Osteocyte (in vitro differentiated cells): ENCODE measurements around the gene GARIN5B. TPM values are rescaled to one million over a fixed set of nuclear protein-coding genes. Genes with fewer than 3 reads are reported as not detected.

Experiments used
- DNase-seq: peaks from one replicate; pipeline ENCODE4 v3.0.0; 2021; ENCODE audit warnings: mixed read lengths; ENCODE audit not compliant: unreplicated experiment; ENCODE audit errors: extremely low spot score
- H3K27ac Mint-ChIP-seq: one replicate; pipeline ENCODE4 v1.8.0; 2021; ENCODE audit warnings: mild to moderate bottlenecking, mixed read lengths; ENCODE audit not compliant: unreplicated experiment
- H3K27me3 Mint-ChIP-seq: one replicate; pipeline ENCODE4 v1.8.0; 2021; ENCODE audit warnings: mixed read lengths; ENCODE audit not compliant: unreplicated experiment
- H3K36me3 Mint-ChIP-seq: one replicate; pipeline ENCODE4 v1.8.0; 2021; ENCODE audit warnings: mixed read lengths; ENCODE audit not compliant: unreplicated experiment
- H3K4me1 Mint-ChIP-seq: one replicate; pipeline ENCODE4 v1.8.0; 2021; ENCODE audit warnings: mixed read lengths; ENCODE audit not compliant: unreplicated experiment
- H3K4me3 Mint-ChIP-seq: one replicate; pipeline ENCODE4 v1.8.0; 2021; ENCODE audit warnings: mild to moderate bottlenecking, moderate library complexity, mixed read lengths; ENCODE audit not compliant: unreplicated experiment
- H3K9me3 Mint-ChIP-seq: one replicate; pipeline ENCODE4 v1.8.0; 2021; ENCODE audit warnings: mixed read lengths; ENCODE audit not compliant: unreplicated experiment
- total RNA-seq: library from RNA; stranded (reverse); gene quantifications from 2 replicates; pipeline ENCODE4 v1.2.1, GENCODE V29; 2021
- TF ChIP-seq, protein P1 (sequence below): fragments of 200-600 bp; sonication (generic); IDR thresholded peaks from 2 replicates; pipeline ENCODE4 v1.5.0; 2021; ENCODE audit warnings: antibody characterized with exemption, mild to moderate bottlenecking, moderate library complexity

The GARIN5B gene
- total RNA-seq, 1 donor from 2014 or later = not detected

GRCh38 chr19:55348317-55349034, 14.6 kb downstream of the GARIN5B start:
- peaks cover 37% of the 10 kb centered on the region for H3K4me1 Mint-ChIP-seq
- peaks cover 18% of the 10 kb centered on the region for H3K27me3 Mint-ChIP-seq
- H3K27ac Mint-ChIP-seq = no peak overlapping the region
- no peak for DNase-seq
- no peaks in the 10 kb centered on the region for H3K9me3 Mint-ChIP-seq
- H3K36me3 Mint-ChIP-seq = peaks cover 4% of the 10 kb centered on the region
- H3K4me3 Mint-ChIP-seq = no peak overlapping the region
- TF ChIP-seq, protein P1, sequence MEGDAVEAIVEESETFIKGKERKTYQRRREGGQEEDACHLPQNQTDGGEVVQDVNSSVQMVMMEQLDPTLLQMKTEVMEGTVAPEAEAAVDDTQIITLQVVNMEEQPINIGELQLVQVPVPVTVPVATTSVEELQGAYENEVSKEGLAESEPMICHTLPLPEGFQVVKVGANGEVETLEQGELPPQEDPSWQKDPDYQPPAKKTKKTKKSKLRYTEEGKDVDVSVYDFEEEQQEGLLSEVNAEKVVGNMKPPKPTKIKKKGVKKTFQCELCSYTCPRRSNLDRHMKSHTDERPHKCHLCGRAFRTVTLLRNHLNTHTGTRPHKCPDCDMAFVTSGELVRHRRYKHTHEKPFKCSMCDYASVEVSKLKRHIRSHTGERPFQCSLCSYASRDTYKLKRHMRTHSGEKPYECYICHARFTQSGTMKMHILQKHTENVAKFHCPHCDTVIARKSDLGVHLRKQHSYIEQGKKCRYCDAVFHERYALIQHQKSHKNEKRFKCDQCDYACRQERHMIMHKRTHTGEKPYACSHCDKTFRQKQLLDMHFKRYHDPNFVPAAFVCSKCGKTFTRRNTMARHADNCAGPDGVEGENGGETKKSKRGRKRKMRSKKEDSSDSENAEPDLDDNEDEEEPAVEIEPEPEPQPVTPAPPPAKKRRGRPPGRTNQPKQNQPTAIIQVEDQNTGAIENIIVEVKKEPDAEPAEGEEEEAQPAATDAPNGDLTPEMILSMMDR = no peak

- Mint-ChIP-seq H3K9me3 (no peaks in the 10 kb centered on the region), H3K27me3 (peaks cover 9% of the 10 kb centered on the region), H3K4me3 (no peak overlapping the region), H3K27ac (no peak overlapping the region), H3K4me1 (peaks cover 28% of the 10 kb centered on the region), H3K36me3 (peaks cover 8% of the 10 kb centered on the region)
- TF ChIP-seq, protein P1 = no peak
- no peak for DNase-seq
Measured at GRCh38 chr19:55347442-55348009, 15.5 kb downstream of the GARIN5B start.

GRCh38 chr19:55346725-55347441, 16.2 kb downstream of the GARIN5B start:
- peaks cover 27% of the 10 kb centered on the region for H3K4me1 Mint-ChIP-seq
- peaks cover 8% of the 10 kb centered on the region for H3K36me3 Mint-ChIP-seq
- TF ChIP-seq, protein P1 = no peak
- H3K4me3 Mint-ChIP-seq = no peak overlapping the region
- H3K27ac Mint-ChIP-seq = no peak overlapping the region
- peaks cover 7% of the 10 kb centered on the region for H3K27me3 Mint-ChIP-seq
- H3K9me3 Mint-ChIP-seq = no peaks in the 10 kb centered on the region
- DNase-seq = no peak

- H3K27me3 Mint-ChIP-seq = peaks cover under 1% of the 10 kb centered on the region
- no peak overlapping the region for H3K4me3 Mint-ChIP-seq
- peaks cover 8% of the 10 kb centered on the region for H3K36me3 Mint-ChIP-seq
- H3K9me3 Mint-ChIP-seq = no peaks in the 10 kb centered on the region
- TF ChIP-seq, protein P1 = no peak
- no peak for DNase-seq
- peaks cover 31% of the 10 kb centered on the region for H3K4me1 Mint-ChIP-seq
- peak overlapping the region; percentile 41 for H3K27ac Mint-ChIP-seq
Measured at GRCh38 chr19:55345818-55346724, 17.0 kb downstream of the GARIN5B start.
